T47D (cell line): ENCODE measurements around the gene PFDN6.
A peak's percentile ranks its signal among the peaks of the same experiment; 100 is the strongest.
"Not testable (repeated sequence)": the region's sequence is repeated elsewhere in the genome, so short reads cannot be mapped to it uniquely, and the experiment has no call there.

Experiments
- DNase-seq, 2 experiments: peaks; one replicate each; pipeline versions ENCODE4 v3.0.0 to v3.0.0-alpha.2; 2011 to 2012; ENCODE audit warnings: low read depth in 1 of 2, low spot score in 1 of 2
- JUND ChIP-seq: IDR thresholded peaks from 2 replicates; pipeline ENCODE4 v1.6.1; 2012; ENCODE audit warnings: low read depth
- in situ Hi-C: cut with HindIII; loops from 2 replicates; pipeline ENCODE4 v1.10.0; 2016; ENCODE audit warnings: low sequenced_read_pairs, low pct_unique_long_range_greater_than_20kb

The PFDN6 gene

GRCh38 chr6:33264015-33264414 lies 25.4 kb upstream of the PFDN6 start:
- in situ Hi-C loops: no loop called here
- DNase-seq: no peak
- TF ChIP-seq JUND: no peak

- DNase-seq: no peak
- no peak for TF ChIP-seq JUND
Observed at GRCh38 chr6:33271117-33271467, 18.3 kb upstream of the PFDN6 start.

GRCh38 chr6:33271468-33272274 lies 17.7 kb upstream of the PFDN6 start, which contains the start of the genes RPS18 and VPS52:
Gene RPS18 (plus strand): TSS chr6:33272075. CDS start chr6:33272120, 45 bp downstream.
Gene VPS52 (minus strand): TSS chr6:33271876. CDS start chr6:33271675, 201 bp downstream.
- DNase-seq: peak; percentile 82 to 99
- in situ Hi-C loops: no loop called here
- TF ChIP-seq JUND: no peak

More at GRCh38 chr6:33271117-33271467, 18.3 kb upstream of the PFDN6 start:
- in situ Hi-C loops: no loop called here

GRCh38 chr6:33272275-33273128 lies 16.9 kb upstream of the PFDN6 start:
- in situ Hi-C loops: no loop called here
- no peak for TF ChIP-seq JUND
- DNase-seq: no peak

- TF ChIP-seq JUND: no peak
- DNase-seq: no peak
- in situ Hi-C loops: no loop called here
Observed at GRCh38 chr6:33273129-33273923, 16.1 kb upstream of the PFDN6 start.

- in situ Hi-C loops: no loop called here
- no peak for DNase-seq
- no peak for TF ChIP-seq JUND
Observed at GRCh38 chr6:33273924-33274902, 15.2 kb upstream of the PFDN6 start.

- in situ Hi-C loops, DNase-seq: not testable (repeated sequence)
Observed at GRCh38 chr6:33275795-33276580, 13.4 kb upstream of the PFDN6 start.

GRCh38 chr6:33276581-33276863 lies 12.9 kb upstream of the PFDN6 start:
- TF ChIP-seq JUND: no peak
- no peak for DNase-seq
- in situ Hi-C loops: no loop called here

- peak; percentile 53 to 91 for DNase-seq
- in situ Hi-C loops: no loop called here
- no peak for TF ChIP-seq JUND
Observed at GRCh38 chr6:33276864-33277662, 12.3 kb upstream of the PFDN6 start, which contains the start of gene B3GALT4. Gene B3GALT4 (plus strand): TSS chr6:33277123. CDS start chr6:33277420, 297 bp downstream.
